HepG2 (cell line): Measurements from ENCODE around the gene BIVM. TPM values are rescaled to one million over a fixed set of nuclear protein-coding genes. Genes with fewer than 3 reads are reported as not detected.

Source experiments
- KLF11 ChIP-seq: IDR thresholded peaks from 2 replicates; pipeline ENCODE4 v1.6.1; 2016; ENCODE audit warnings: missing compliant biosample characterization
- MAFK ChIP-seq, 2 experiments: IDR thresholded peaks in 1 of 2; conservative IDR thresholded peaks in 1 of 2; 2 replicates each; pipeline ENCODE4 v1.6.1; 2011; ENCODE audit warnings: improper control_type of control experiment in 2 of 2, low read length in 2 of 2
- ZNF253 ChIP-seq: sonication (generic); formaldehyde crosslinking; IDR thresholded peaks from 2 replicates; pipeline ENCODE4 v1.8.0; 2022; ENCODE audit warnings: mild to moderate bottlenecking, missing genetic modification reagents, borderline replicate concordance
- ZNF468 ChIP-seq: sonication (generic); formaldehyde crosslinking; IDR thresholded peaks from 2 replicates; pipeline ENCODE4 v1.8.0; 2022; ENCODE audit warnings: mild to moderate bottlenecking, moderate library complexity, missing genetic modification reagents
- ZNF720 ChIP-seq: sonication (generic); formaldehyde crosslinking; IDR thresholded peaks from 2 replicates; pipeline ENCODE4 v1.4.0; 2020; ENCODE audit warnings: missing genetic modification reagents
- polyA plus RNA-seq, 8 experiments: library from polyadenylated mRNA; depleted of rRNA in 3 of 8; stranded (reverse) in 7 of 8; unstranded in 1 of 8; fragments of >200 nt; fragmentation: Illumina TruSeq in 4 of 8; extraction: Trizol in 4 of 8; gene quantifications; 2 replicates each; pipeline versions ENCODE4 v1.2.1 to v1.2.3, GENCODE V29; 2011 to 2016; ENCODE audit warnings: low read depth in 4 of 8, missing spikeins in 1 of 8, mixed read lengths in 1 of 8; ENCODE audit not compliant: insufficient read depth in 1 of 8
- total RNA-seq, 5 experiments: library from RNA; depleted of rRNA; stranded (reverse); fragments of >200 nt; fragmentation: Illumina TruSeq; extraction: Trizol; gene quantifications; 2 replicates each; pipeline ENCODE4 v1.2.3, GENCODE V29; 2016; ENCODE audit warnings: low read depth in 1 of 5
- TF ChIP-seq, protein P1 (sequence below): sonication (generic); formaldehyde crosslinking; IDR thresholded peaks from 2 replicates; pipeline ENCODE4 v1.4.0; 2020; ENCODE audit warnings: mild to moderate bottlenecking, missing genetic modification reagents
- TF ChIP-seq, protein P2 (sequence below): sonication (generic); formaldehyde crosslinking; conservative IDR thresholded peaks from 2 replicates; pipeline ENCODE4 v1.5.0; 2020; ENCODE audit warnings: missing genetic modification reagents
- TF ChIP-seq, protein P3 (sequence below): sonication (generic); formaldehyde crosslinking; conservative IDR thresholded peaks from 2 replicates; pipeline ENCODE4 v1.4.0; 2020; ENCODE audit warnings: missing genetic modification reagents
- TF ChIP-seq, protein P4 (sequence below): sonication (generic); formaldehyde crosslinking; IDR thresholded peaks from 2 replicates; pipeline ENCODE4 v1.4.0; 2020; ENCODE audit warnings: mild to moderate bottlenecking, missing genetic modification reagents
- TF ChIP-seq, protein P5 (sequence below): sonication (generic); formaldehyde crosslinking; IDR thresholded peaks from 2 replicates; pipeline ENCODE4 v1.8.1; 2023; ENCODE audit warnings: mild to moderate bottlenecking, missing genetic modification reagents, borderline replicate concordance

BIVM gene
- total and polyA plus RNA-seq, 2 of the 13 experiments (the other 11 are each of a cell fraction or from before 2014, with no cell fraction given), result 10.4 to 15.8 TPM

DNA sequence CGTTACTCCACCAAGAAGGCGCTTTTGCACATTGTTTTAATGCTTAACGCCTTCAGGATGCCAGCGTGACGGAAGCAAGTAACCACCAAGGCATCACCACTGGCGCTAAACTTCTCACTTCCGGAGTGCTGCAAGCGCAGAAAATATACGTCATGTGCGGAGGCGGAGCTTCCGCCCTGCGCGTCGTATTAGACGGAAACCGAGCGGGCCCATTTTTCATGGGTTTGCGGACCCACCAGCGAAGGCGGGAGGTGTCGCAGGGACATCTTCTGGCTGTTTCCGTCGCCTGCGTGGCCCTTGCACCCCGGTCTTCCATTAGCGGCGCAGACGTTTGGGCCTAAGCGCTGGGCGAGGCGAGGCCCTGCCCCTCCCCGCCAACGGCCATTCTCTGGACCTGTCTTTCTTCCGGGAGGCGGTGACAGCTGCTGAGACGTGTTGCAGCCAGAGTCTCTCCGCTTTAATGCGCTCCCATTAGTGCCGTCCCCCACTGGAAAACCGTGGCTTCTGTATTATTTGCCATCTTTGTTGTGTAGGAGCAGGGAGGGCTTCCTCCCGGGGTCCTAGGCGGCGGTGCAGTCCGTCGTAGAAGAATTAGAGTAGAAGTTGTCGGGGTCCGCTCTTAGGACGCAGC is 46.8 kb downstream of the BIVM start, which contains the start of gene ERCC5 (continued):
- no peak for TF ChIP-seq MAFK (conservative IDR thresholded peaks at IDR 0.05 in 1 of 2, IDR thresholded peaks at IDR 0.05 in 1 of 2; ENCODE audit: low read length in 2 of 2)
- TF ChIP-seq KLF11, result 0 out of 2 replicates have a peak, but pooled peaks have one; percentile 53
- TF ChIP-seq, protein P1, sequence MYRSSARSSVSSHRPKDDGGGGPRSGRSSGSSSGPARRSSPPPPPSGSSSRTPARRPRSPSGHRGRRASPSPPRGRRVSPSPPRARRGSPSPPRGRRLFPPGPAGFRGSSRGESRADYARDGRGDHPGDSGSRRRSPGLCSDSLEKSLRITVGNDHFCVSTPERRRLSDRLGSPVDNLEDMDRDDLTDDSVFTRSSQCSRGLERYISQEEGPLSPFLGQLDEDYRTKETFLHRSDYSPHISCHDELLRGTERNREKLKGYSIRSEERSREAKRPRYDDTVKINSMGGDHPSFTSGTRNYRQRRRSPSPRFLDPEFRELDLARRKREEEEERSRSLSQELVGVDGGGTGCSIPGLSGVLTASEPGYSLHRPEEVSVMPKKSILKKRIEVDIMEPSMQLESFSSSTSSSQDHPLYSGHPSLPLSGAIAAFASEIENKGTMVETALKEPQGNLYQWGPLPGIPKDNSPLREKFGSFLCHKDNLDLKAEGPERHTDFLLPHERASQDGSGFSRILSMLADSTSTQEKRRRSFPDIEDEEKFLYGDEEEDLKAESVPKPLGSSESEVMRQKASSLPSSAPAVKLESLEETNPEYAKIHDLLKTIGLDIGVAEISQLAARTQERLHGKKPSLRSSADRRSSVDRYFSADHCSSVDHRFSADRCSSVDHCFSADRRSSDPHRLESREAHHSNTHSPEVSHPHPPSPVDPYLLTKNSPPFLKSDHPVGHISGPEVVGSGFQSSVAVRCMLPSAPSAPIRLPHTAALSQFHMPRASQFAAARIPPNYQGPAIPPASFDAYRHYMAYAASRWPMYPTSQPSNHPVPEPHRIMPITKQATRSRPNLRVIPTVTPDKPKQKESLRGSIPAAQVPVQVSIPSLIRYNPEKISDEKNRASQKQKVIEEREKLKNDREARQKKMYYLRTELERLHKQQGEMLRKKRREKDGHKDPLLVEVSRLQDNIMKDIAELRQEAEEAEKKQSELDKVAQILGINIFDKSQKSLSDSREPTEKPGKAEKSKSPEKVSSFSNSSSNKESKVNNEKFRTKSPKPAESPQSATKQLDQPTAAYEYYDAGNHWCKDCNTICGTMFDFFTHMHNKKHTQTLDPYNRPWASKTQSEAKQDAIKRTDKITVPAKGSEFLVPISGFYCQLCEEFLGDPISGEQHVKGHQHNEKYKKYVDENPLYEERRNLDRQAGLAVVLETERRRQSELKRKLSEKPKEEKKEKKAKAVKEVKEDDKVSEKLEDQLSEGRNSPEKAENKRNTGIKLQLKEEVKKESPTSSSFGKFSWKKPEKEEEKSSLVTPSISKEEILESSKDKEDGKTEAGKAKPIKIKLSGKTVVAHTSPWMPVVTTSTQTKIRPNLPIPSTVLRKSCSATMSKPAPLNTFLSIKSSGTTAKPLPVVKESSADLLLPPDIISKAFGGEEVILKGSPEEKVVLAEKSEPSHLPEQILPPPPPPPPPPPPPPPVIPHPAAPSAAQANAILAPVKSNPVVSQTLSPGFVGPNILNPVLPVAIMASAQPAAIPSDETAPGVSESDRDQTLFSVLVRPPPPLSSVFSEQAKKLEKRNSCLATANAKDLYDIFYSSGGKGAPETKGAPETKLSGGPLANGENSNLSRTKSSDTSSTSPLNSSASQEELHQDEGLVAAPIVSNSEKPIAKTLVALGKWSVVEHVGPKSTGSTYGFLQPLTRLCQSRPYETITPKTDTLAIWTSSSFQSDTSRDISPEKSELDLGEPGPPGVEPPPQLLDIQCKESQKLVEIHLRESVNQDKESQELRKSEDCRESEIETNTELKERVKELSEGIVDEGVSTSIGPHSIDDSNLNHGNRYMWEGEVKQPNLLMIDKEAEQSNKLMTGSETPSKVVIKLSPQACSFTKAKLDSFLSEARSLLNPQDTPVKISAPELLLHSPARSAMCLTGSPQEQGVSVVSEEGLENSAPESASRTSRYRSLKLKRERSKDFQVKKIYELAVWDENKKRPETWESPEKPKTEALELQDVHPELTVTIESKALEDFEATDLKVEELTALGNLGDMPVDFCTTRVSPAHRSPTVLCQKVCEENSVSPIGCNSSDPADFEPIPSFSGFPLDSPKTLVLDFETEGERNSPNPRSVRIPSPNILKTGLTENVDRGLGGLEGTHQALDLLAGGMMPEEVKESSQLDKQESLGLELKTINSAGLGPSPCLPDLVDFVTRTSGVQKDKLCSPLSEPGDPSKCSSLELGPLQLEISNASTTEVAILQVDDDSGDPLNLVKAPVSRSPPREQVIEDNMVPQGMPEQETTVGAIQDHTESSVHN, result no peak
- TF ChIP-seq ZNF253, result no peak
- TF ChIP-seq, protein P2, sequence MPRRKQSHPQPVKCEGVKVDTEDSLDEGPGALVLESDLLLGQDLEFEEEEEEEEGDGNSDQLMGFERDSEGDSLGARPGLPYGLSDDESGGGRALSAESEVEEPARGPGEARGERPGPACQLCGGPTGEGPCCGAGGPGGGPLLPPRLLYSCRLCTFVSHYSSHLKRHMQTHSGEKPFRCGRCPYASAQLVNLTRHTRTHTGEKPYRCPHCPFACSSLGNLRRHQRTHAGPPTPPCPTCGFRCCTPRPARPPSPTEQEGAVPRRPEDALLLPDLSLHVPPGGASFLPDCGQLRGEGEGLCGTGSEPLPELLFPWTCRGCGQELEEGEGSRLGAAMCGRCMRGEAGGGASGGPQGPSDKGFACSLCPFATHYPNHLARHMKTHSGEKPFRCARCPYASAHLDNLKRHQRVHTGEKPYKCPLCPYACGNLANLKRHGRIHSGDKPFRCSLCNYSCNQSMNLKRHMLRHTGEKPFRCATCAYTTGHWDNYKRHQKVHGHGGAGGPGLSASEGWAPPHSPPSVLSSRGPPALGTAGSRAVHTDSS (CRISPR knock-in tag), result no peak
- TF ChIP-seq, protein P3, sequence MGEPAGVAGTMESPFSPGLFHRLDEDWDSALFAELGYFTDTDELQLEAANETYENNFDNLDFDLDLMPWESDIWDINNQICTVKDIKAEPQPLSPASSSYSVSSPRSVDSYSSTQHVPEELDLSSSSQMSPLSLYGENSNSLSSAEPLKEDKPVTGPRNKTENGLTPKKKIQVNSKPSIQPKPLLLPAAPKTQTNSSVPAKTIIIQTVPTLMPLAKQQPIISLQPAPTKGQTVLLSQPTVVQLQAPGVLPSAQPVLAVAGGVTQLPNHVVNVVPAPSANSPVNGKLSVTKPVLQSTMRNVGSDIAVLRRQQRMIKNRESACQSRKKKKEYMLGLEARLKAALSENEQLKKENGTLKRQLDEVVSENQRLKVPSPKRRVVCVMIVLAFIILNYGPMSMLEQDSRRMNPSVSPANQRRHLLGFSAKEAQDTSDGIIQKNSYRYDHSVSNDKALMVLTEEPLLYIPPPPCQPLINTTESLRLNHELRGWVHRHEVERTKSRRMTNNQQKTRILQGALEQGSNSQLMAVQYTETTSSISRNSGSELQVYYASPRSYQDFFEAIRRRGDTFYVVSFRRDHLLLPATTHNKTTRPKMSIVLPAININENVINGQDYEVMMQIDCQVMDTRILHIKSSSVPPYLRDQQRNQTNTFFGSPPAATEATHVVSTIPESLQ (CRISPR knock-in tag), result 0 out of 2 replicates have a peak, but pooled peaks have one; percentile 78
- TF ChIP-seq ZNF468 (CRISPR knock-in tag), result no peak
- TF ChIP-seq, protein P4, sequence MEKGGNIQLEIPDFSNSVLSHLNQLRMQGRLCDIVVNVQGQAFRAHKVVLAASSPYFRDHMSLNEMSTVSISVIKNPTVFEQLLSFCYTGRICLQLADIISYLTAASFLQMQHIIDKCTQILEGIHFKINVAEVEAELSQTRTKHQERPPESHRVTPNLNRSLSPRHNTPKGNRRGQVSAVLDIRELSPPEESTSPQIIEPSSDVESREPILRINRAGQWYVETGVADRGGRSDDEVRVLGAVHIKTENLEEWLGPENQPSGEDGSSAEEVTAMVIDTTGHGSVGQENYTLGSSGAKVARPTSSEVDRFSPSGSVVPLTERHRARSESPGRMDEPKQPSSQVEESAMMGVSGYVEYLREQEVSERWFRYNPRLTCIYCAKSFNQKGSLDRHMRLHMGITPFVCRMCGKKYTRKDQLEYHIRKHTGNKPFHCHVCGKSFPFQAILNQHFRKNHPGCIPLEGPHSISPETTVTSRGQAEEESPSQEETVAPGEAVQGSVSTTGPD (CRISPR knock-in tag), result no peak
- TF ChIP-seq ZNF720, result no peak
- TF ChIP-seq, protein P5, sequence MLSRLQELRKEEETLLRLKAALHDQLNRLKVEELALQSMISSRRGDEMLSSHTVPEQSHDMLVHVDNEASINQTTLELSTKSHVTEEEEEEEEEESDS (CRISPR knock-in tag), result no peak
- TF ChIP-seq, all 625 proteins: peak for 347
